CD4-positive, alpha-beta T cell (primary cell): ENCODE measurements around the gene RAB27A. TPM values are rescaled to one million over a fixed set of nuclear protein-coding genes. Genes with fewer than 3 reads are reported as not detected.

Source experiments
- ATAC-seq: fragments of 200-7000 bp; cut with Tn5 transposase; one replicate; pipeline ENCODE4 v1.10.0; 2022; ENCODE audit warnings: mild to moderate bottlenecking; ENCODE audit not compliant: poor library complexity
- CTCF ChIA-PET: fragments of 350-600 bp; sonication (Branson Sonifier 250); formaldehyde crosslinking; loops from one replicate; lab custom pipeline; 2021; ENCODE audit warnings: antibody characterized with exemption, inconsistent platforms; lab: Charles Lee
- POLR2A ChIA-PET: fragments of 350-600 bp; sonication (Branson Sonifier 250); formaldehyde crosslinking; loops from one replicate; lab custom pipeline; 2021; ENCODE audit warnings: antibody characterized with exemption, inconsistent platforms; lab: Charles Lee
- DNase-seq, 14 experiments: peaks; one replicate each; pipeline ENCODE4 v3.0.0-alpha.2; 2013 to 2020; ENCODE audit warnings: mixed read lengths in 2 of 14
- H3K27ac ChIP-seq, 2 donors: one replicate each; pipeline versions ENCODE4 v1.5.1 to v1.7.0; 2013; ENCODE audit warnings: low read length in 2 of 2, low read depth in 1 of 2, mild to moderate bottlenecking in 1 of 2
- H3K27me3 ChIP-seq, 2 experiments: 1 replicate in 1 of 2; 2 replicates in 1 of 2; pipeline versions ENCODE4 v1.6.1 to v1.7.0; 2013; ENCODE audit warnings: low read length in 2 of 2, control low read depth in 1 of 2, mild to moderate bottlenecking in 1 of 2, moderate library complexity in 1 of 2; ENCODE audit not compliant: insufficient read depth in 2 of 2, control insufficient read depth in 1 of 2
- H3K36me3 ChIP-seq: one replicate; pipeline ENCODE4 v1.6.1; 2013; ENCODE audit warnings: low read length, control low read depth; ENCODE audit not compliant: insufficient read depth
- H3K4me1 ChIP-seq: one replicate; pipeline ENCODE4 v1.6.1; 2013; ENCODE audit warnings: low read length, control low read depth; ENCODE audit not compliant: insufficient read depth
- H3K4me3 ChIP-seq: one replicate; pipeline ENCODE4 v1.5.1; 2013; ENCODE audit warnings: mild to moderate bottlenecking, low read length, moderate library complexity
- H3K9me3 ChIP-seq, 2 experiments: 1 replicate in 1 of 2; 2 replicates in 1 of 2; pipeline versions ENCODE4 v1.6.1 to v1.7.0; 2013; ENCODE audit warnings: low read length in 2 of 2, mild to moderate bottlenecking in 2 of 2, control low read depth in 1 of 2, moderate library complexity in 1 of 2; ENCODE audit not compliant: control insufficient read depth in 1 of 2, insufficient read depth in 1 of 2
- H3K27ac Mint-ChIP-seq: one replicate; pipeline ENCODE4 v1.8.0; 2020; ENCODE audit warnings: mixed read lengths
- H3K27me3 Mint-ChIP-seq: one replicate; pipeline ENCODE4 v1.8.0; 2021; ENCODE audit warnings: mixed read lengths
- H3K36me3 Mint-ChIP-seq: one replicate; pipeline ENCODE4 v1.8.0; 2021; ENCODE audit warnings: low read depth, mixed read lengths
- H3K4me1 Mint-ChIP-seq: one replicate; pipeline ENCODE4 v1.8.0; 2021; ENCODE audit warnings: low read depth, mixed read lengths
- H3K4me3 Mint-ChIP-seq: one replicate; pipeline ENCODE4 v1.8.0; 2020; ENCODE audit warnings: mild to moderate bottlenecking, mixed read lengths
- H3K9me3 Mint-ChIP-seq: one replicate; pipeline ENCODE4 v1.8.0; 2020; ENCODE audit warnings: mixed read lengths
- intact Hi-C, 2 experiments: fragments of 100-400 bp; cut with DNase I in 1 of 2; cut with micrococcal nuclease in 1 of 2; formaldehyde crosslinking; loops; one replicate each; pipeline versions ENCODE4 v1.15.1 to v1.9.0; 2023 to 2025; cut with DNase I, micrococcal nuclease
- total RNA-seq, 174 experiments: library from RNA in 2 of 174; stranded (reverse) in 2 of 174; gene quantifications; one replicate each; pipeline ENCODE4 v1.2.3 and lab custom pipeline; 2021 to 2026
- TF ChIP-seq, protein P1 (sequence below): fragments of 200-600 bp; IDR thresholded peaks from one replicate; pipeline ENCODE4 v1.8.0; 2022; ENCODE audit warnings: antibody characterized with exemption, mild to moderate bottlenecking

RAB27A gene
- total RNA-seq, 2 experiments from 2014 or later = 9.0 TPM

DNA sequence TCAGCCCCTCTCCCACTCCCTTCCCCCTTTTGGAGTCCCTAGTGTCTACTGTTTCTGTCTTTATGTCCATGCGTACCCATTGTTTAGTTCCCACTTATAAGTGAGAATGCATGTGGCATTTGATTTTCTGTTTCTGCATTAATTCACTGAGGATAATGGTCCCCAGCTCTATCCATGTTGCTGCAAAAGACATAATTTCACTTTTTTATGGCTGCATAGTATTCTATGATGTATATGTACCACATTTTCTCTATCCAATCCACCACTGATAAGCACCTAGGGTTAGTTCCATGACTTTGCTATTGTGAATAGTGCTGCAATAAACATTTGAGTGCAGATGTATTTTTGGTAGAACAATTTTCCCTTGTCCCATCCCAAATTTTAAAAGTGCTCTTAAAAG, 58.7 kb downstream of the RAB27A start:
- no peak for DNase-seq
- no peak for ATAC-seq
- Mint-ChIP-seq H3K4me3 (no peak overlapping the region), H3K4me1 (peaks cover 19% of the 10 kb centered on the region), H3K27ac (peak overlapping the region; percentile 22), H3K27me3 (no peaks in the 10 kb centered on the region), H3K36me3 (peaks cover 68% of the 10 kb centered on the region), H3K9me3 (no peaks in the 10 kb centered on the region)
- ChIA-PET POLR2A (interaction anchor here (0.9 kb wide), 1 partner anchor 36 kb away, joined by 3 read pairs; no protein-coding TSS in a partner anchor), CTCF (interaction anchor here (1.1 kb wide), 1 partner anchor 14 kb away, joined by 4 read pairs; no protein-coding TSS in a partner anchor)
- Histone ChIP-seq H3K4me3 (no peak overlapping the region), H3K4me1 (no peaks in the 10 kb centered on the region), H3K27me3 (no peaks in the 10 kb centered on the region), H3K9me3 (no peaks in the 10 kb centered on the region), H3K36me3 (peaks cover 27% of the 10 kb centered on the region), H3K27ac (no peak overlapping the region)
- intact Hi-C loops = no loop called here
- TF ChIP-seq, protein P1, sequence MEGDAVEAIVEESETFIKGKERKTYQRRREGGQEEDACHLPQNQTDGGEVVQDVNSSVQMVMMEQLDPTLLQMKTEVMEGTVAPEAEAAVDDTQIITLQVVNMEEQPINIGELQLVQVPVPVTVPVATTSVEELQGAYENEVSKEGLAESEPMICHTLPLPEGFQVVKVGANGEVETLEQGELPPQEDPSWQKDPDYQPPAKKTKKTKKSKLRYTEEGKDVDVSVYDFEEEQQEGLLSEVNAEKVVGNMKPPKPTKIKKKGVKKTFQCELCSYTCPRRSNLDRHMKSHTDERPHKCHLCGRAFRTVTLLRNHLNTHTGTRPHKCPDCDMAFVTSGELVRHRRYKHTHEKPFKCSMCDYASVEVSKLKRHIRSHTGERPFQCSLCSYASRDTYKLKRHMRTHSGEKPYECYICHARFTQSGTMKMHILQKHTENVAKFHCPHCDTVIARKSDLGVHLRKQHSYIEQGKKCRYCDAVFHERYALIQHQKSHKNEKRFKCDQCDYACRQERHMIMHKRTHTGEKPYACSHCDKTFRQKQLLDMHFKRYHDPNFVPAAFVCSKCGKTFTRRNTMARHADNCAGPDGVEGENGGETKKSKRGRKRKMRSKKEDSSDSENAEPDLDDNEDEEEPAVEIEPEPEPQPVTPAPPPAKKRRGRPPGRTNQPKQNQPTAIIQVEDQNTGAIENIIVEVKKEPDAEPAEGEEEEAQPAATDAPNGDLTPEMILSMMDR = no peak

DNA sequence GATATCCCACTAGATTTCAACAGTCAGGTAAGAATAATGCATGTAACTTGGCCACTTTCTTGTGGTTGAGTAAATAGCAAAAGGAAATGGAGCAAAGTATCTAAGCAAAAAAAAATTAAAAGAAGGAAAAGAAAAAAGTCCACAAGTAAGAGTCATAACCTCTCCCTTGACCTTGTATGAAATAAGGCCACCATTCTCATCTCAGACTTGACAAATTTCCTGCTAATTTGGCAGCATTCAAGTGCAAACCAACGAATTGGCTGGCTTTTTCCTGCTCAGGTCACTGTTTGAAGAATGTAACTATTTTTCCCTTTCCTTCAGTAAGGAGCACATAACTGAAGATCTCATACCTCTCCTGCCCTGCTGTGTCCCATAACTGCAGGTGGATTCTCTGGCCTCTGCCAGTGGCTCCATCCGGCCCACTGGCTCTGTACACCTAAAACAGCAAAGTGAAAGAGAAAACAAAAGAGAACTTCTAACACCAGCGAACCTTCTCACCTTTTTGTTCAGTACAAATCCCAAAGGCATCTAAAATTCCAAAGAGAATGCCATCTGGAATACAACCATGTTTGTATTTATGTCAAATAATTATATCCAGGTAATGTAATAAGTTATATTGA, 59.5 kb downstream of the RAB27A start:
- peaks cover 26% of the 10 kb centered on the region for H3K4me1 Mint-ChIP-seq
- intact Hi-C loops = no loop called here
- H3K4me3 ChIP-seq = no peak overlapping the region
- DNase-seq = peak in 1 of 14 experiments; percentile 57
- TF ChIP-seq, protein P1 = no peak
- H3K27ac Mint-ChIP-seq = peak overlapping the region; percentile 22
- H3K9me3 ChIP-seq = no peaks in the 10 kb centered on the region
- no peak for ATAC-seq
- H3K36me3 ChIP-seq = peaks cover 28% of the 10 kb centered on the region
- H3K36me3 Mint-ChIP-seq = peaks cover 62% of the 10 kb centered on the region
- POLR2A ChIA-PET = no interaction called here
- no peaks in the 10 kb centered on the region for H3K27me3 Mint-ChIP-seq
- H3K4me1 ChIP-seq = peaks cover 3% of the 10 kb centered on the region
- peak overlapping the region; percentile 17 for H3K4me3 Mint-ChIP-seq
- CTCF ChIA-PET = no interaction called here
- no peaks in the 10 kb centered on the region for H3K9me3 Mint-ChIP-seq
- no peak overlapping the region for H3K27ac ChIP-seq
- H3K27me3 ChIP-seq = no peaks in the 10 kb centered on the region

DNA sequence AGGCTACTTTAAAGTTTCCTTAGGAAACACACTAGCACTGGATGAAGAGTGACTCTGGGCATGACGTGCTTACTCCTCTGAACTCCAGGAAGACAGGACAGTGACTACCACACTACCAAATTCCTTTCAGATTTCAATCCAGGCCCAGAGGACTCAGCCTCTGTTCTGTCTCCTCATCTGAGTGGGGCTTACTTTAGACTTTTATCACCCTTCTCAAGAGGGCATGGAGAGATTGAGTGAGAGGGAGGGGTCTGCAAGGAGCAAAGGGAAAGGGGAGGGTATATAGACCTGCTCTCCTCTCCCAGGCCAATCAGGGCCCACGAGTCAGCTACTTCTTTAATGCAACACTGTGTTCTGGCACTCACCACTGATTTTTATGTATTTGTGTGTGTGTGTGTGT, 63.5 kb downstream of the RAB27A start:
- Histone ChIP-seq H3K4me1 (peaks cover 35% of the 10 kb centered on the region), H3K9me3 (no peaks in the 10 kb centered on the region), H3K27me3 (no peaks in the 10 kb centered on the region), H3K4me3 (no peak overlapping the region), H3K36me3 (peaks cover 18% of the 10 kb centered on the region), H3K27ac (no peak overlapping the region)
- H3K4me3 Mint-ChIP-seq = no peak overlapping the region
- peaks cover 61% of the 10 kb centered on the region for H3K4me1 Mint-ChIP-seq
- DNase-seq (no peak), ATAC-seq (no peak)
- intact Hi-C loops = no loop called here
- ChIA-PET POLR2A (no interaction called here), CTCF (no interaction called here)
- H3K9me3 Mint-ChIP-seq = no peaks in the 10 kb centered on the region
- TF ChIP-seq, protein P1 = no peak
- H3K27ac Mint-ChIP-seq = no peak overlapping the region
- H3K36me3 Mint-ChIP-seq = peaks cover 29% of the 10 kb centered on the region
- no peaks in the 10 kb centered on the region for H3K27me3 Mint-ChIP-seq
